GM18867 (cell line): ENCODE data around the gene DNPH1.
A peak's percentile ranks its signal among the peaks of the same experiment; 100 is the strongest.

Experiments used
- ATAC-seq: cut with Tn5 transposase; IDR thresholded peaks from one replicate; pipeline ENCODE4 v1.9.1; 2021; ENCODE audit warnings: mild to moderate bottlenecking, moderate library complexity; ENCODE audit not compliant: unreplicated experiment

DNPH1 gene

DNA sequence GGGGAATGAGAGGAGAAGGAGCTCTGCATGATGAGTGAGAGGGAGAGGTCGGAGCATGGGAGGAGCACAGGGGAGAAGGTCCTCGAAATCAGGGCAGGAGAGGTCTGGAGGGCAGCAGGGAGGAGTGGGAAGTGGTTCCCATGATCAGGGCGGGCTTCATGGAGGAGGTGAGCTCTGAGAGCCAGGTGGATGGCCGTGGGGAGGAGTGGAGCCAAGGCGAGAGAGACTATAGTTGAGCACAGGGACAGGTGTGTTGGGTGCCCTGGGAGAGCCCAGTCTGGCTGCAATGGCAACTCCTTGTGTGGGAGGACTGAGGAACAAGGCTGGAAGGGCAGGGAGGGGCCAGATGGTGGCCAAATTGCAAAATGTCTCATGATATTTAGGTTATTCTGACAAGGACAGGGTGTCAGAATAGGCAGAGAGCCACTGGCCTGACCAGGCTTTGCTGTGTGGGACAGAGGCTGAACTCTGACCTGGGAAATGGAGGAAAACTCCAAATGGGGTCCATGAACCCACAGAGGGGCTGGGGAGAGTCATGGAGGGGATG, 35.4 kb upstream of the DNPH1 start:
- no peak for ATAC-seq

DNA sequence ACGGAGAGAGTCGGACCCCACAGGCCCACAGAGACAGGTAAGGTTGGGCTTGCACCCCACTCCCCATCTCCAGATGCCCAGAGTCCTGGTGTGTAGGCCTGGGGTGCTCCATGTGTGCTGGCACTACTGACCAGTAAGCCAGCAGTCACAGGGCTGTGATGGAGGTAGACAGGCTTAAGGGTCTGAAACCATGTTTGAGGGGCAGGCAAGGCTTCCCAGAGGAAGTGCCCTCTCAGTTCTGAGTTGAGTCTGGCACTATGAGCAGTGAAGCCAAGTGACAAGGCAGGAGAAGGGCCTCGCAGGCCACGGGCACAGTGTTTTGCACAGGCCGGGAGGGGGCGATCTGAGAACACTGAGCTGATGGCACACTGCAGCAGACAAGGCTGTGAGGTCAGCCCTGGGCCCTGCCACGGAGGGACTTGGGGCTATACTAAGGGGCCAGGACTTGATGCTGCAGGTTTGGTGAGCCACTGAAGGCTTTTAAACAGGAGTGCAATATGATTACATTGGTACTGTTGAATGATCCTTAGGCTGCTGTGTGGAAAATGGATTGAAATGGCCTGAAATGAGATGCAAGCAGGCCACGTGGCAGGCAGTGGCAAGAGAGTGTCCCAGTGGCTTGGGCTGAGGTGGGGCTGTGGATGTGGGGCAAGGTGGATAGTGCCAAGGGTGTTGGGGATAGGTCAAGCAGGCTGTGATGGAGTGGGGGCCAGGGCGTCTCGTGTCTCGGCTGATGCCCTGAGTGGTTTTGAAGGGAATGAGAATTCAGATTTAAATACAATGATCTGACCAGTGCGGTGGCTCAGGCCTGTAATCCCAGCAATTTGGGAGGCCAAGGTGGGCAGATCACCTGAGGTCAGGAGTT, 34.3 kb upstream of the DNPH1 start:
- peak; percentile 71 for ATAC-seq

DNA sequence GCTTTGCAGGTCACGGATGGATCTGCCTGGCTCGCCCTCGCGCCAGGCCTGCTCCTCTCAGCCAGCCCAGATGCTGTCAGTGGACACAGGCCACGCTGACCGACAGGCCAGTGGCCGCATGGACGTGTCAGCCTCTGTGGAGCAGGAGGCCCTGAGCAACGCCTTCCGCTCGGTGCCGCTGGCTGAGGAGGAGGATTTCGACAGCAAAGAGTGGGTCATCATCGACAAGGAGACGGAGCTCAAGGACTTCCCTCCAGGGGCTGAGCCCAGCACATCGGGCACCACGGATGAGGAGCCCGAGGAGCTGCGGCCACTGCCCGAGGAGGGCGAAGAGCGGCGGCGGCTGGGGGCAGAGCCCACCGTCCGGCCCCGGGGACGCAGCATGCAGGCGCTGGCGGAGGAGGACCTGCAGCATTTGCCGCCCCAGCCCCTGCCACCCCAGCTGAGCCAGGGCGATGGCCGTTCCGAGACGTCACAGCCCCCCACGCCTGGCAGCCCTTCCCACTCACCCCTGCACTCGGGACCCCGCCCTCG, 33.6 kb upstream of the DNPH1 start:
- ATAC-seq, result no peak

DNA sequence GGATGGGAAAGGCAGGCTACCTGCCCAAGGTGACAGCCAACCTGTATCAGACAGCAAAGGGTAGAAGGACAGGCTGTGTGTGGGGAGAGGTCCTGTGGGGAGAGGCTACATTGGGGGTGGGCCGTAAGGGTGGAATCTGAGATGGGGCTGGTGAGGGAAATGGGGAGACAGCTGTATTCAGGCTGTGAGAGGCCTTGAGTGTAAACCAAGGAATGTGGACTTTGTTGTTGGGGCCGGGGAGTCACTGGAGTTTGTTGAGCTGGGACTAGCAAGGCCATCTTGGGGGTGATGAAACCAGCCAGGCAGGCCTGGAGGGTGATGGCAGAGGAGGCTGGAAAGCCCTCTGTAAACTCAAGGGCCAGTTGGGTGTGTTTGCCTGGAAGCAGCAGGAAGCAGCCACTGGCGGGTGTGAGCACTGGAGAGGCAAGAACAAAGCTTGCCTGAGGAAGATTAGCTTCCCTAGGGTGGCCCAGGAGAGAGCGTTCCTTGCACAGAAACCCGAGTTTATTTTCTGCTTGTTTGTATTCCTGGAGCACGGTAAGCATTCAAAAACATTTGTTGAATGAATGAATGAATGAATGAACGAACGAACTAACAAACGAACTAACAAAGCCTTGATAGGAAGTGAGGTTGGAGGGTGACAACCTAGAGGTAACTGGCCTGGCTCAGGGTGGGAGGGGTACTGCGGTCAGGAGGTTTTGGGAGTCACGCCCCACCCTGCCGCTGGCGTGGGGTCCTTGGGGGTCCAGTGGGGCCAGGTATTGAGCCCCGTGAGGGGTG, 32.9 kb upstream of the DNPH1 start:
- no peak for ATAC-seq

DNA sequence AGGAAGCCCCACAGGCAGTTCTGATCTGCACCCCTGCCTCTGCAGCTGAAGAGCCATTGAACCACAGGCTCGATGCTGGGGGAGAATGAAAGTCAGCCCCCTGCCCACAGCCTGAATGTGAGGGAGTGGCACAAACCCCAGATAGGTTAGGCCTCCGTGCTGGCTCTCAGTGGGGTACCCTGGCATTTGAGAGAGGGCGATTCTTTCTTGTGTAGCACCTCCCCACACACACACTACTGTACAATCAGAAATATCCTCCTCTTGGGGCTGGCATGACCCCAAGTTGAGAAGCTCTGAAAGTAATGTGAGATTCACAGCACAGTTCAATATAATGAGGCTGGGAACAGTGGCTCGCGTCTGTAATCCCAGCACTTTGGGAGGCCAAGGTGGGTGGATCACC, 31.9 kb upstream of the DNPH1 start:
- ATAC-seq, result no peak

DNA sequence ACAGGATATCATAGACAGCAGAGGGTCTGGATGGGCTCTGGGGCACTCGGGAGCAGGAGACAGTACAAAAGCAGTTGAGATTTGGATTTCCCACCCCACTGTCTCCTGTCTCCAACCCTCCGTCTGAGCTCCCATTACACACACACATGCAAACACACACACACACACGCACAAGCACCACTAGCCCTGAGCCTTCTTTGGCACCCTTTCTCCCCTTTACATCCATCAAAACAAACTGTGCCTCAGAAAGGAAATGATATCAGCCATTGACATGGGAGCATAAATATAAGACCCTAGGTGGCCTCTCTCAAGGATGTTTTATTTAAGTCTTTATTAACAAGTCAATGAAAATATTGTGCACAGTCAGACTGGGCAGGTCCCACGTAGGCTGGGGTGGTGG, 31.5 kb upstream of the DNPH1 start:
- no peak for ATAC-seq

DNA sequence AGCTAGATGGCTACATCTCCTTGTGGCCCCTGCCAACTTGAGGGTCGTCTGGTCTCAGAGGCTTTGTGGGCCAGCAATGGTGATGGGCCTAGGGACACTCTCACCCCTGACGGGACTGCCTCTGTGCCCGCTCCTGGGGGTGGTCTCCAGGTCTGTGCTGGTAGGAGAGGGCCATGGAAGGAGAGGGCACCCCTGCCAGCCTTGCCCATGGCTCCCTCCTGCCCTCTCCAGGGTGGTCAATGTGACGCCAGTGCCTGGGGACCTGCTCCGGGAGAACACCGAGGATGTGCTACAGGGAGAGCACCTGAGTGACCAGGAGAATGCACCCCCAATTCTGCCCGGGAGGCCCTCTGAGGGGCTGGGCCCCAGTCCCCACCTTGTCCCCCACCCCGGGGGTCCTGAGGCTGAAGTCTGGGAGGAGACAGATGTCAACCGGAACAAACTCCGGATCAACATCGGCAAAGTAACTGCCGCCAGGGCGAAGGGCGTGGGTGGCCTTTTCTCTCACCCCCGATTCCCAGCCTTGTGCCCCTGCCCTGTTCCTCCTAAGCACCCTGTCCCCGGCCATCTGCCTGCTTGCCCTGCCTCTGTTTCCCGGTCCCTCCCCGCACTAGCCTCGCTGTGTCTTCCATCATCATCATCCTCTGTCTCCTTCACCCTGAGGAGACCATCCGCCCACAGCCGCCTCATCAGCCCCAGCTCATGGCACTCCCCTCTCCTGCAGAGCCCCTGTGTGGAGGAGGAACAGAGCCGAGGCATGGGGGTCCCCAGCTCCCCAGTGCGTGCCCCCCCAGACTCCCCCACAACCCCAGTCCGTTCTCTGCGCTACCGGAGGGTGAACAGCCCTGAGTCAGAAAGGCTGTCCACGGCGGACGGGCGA, 29.8 kb upstream of the DNPH1 start:
- no peak for ATAC-seq

DNA sequence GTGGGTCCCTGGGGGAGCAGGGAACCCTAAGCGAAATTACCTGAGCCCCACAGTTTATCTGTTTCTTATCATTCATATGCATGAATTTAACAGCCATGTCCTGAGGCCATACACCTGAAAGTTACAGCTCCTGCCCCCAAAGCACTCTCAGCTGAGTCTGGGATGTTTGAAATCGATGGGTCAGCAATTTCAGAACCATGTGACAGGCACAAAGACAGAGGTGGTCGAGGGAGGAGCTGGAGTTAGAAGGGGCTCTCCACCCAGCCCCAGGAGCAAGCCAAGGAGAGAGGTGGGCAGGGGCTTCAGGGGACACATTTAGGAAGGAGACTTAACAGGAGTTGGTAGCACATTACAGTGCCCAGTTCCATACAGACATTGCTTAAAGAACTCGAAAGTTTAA, 28.9 kb upstream of the DNPH1 start:
- no peak for ATAC-seq

DNA sequence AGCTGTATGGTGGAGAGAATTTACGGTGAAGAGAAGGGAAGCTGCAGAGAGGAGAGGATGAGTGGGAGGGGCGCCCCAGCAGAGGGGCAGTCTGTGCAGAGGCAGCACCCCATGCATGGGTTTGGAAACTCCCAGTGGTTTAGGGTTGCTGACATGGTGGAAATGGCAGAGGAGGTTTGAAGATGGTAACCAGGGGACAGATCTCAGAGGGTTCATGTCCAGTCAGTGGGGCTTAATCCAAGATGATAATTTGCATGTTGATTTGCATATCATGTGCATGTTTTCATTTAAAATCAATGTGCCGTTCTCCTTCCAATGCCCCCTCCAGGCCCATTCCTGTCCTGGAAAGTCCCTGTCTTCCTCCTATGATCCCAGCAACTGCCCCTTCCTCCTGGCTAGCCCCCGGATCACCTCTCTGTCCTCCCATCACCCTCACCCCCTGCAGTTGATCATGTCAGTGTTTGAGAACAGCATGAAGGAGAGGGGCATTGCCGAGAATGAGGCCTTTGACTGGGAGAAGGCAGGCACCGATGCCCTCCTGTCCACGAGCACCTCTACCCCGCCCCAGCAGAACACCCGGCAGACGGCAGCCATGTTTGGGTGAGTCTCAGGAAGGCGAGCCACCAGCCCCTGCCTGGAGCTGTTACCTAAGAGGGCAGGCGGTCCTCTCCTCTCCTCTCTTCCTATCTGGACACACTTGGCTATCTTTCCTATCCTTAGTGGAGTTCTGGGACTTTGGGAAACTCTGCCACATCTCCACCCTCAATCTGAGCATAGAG, 28.3 kb upstream of the DNPH1 start:
- no peak for ATAC-seq

DNA sequence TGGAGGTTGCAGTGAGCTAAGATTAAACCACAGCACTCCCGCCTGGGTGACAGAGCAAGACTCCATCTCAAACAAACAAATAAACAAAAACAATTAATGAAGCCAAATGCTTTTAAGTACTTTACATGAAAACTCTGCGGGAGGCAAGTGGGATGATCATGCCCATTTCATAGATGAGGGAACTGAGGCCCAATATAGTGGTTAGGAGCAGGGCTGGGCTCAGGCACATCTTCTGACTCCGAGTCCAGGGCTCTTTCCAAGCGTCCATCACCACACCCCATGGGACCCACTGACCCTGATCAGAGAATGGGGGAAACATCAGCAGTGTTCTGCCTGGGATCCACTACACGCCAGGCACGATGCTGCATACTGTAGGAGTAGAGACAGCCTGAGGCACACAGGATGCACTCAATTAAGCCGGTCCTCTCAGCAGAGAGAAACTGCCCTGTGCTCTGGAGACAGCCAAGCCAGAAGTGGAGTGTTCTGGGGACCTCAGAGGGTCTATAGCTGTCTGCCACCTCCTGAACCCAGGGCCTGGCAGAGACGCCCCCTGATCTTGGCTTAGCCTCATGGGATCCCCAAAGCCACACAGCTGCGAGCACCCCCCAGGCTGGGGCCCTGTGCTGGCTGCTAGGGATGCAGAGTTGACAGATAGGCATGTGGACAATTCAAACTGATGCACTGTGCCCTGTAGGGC, 27.5 kb upstream of the DNPH1 start:
- no peak for ATAC-seq

DNA sequence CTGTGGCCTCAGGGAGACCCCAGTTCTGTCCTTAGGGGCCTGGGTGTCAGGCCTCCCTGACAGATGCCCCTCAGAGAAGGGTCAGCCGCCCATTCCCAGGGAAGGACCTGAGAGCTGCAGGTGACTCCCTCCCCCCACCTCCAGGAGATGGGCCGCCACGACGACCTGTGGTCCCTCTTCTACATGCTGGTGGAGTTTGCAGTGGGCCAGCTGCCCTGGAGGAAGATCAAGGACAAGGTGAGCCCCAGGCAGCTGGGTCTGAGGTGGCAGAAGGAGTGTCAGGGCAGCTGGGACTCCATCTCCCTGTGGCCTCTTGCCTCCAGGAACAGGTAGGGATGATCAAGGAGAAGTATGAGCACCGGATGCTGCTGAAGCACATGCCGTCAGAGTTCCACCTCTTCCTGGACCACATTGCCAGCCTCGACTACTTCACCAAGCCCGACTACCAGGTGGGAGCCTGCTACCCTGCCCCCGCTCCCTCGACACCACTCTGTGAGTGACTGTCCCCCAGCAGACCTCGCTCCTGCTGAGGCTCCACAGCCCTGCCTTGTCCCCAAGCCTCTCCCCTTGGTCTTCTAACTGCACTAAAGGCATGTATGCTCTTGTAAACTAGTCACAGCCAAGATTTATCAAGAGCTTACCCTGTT, 26.2 kb upstream of the DNPH1 start:
- ATAC-seq, result no peak

DNA sequence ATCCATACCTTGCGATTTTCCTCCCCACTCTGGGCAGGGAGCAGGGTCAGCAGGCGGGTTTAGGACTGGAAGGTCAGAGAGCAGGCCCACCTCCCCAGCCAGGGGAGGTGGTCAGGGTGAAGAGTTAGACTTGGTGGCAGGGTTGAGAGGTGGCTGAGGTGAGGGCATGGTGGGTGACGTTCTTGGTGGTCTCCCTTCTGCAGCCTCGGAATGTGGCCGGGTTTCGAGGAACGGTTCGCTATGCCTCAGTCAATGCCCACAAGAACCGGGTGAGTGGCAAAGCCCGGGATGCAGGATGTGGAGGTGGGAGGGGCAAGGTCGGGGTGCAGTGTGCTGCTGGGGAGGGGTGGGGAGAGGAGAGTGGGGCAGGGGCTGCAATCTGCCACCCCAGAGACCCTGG, 25.6 kb upstream of the DNPH1 start:
- no peak for ATAC-seq

DNA sequence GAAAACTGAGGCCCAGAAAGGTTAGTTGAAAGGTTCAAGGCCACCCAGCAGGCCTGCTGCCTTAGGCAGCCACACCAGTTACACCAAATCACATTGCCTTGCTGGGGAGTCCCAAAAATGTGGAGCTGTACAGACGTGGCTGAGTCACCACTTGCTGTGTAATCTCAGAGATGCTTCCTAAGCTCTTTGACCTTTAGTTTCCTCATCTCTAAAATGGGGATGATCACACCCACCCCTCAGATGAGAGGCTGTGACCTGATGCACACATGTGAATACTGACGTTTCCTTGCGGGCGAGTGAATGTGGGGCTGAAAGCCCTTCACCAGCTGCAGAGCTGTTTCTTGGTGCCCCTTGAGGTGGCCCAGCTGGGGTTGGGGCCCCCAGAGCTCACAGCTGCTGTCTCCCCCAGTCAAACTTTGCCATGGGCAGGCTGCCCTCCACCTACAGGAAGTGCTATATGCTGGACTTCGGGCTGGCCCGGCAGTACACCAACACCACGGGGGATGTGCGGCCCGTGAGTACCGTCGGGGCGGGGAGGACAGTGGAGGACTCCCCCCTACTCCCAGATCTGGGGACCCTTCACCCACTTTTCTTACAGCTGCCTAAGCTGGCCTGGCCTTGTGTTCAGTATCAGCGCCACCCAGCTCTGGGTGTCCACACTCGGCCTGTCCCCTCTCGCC, 25.0 kb upstream of the DNPH1 start:
- no peak for ATAC-seq

DNA sequence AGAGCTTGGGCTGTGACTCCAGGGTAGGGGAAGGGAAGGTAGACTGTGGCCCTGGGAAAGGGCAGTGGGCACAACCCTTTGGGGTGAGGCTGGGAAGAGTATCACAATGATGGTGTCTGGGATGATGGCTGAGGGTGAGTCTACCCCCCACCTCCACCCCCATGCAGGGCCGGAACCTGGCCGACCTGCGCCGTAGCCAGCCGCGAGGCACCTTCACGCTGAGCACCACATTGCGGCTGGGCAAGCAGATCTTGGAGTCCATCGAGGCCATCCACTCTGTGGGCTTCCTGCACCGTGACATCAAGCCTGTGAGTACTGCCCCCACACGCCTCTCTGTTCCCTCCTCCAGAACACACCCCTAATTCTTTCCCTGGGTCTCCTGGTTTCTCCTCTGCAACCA, 24.1 kb upstream of the DNPH1 start:
- no peak for ATAC-seq

DNA sequence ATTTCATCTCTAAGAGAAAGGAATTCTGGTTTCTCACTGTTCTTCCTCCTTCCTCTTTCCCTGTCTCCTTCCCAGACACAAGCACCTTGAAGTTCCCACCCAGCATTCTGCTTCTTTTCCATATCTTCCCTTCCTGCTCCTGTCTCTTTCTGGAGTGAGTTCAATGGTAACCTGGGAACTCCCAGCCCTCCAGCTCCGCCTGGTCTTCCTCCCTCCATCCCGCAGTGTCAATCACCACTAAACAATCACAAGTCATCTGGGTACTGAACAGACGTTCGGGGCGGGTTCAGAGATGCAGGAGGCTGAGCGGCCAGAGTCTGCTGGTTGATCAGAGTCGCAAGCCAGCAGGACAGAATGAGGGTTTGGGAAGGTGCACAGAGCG, 21.7 kb upstream of the DNPH1 start:
- ATAC-seq, result no peak

DNA sequence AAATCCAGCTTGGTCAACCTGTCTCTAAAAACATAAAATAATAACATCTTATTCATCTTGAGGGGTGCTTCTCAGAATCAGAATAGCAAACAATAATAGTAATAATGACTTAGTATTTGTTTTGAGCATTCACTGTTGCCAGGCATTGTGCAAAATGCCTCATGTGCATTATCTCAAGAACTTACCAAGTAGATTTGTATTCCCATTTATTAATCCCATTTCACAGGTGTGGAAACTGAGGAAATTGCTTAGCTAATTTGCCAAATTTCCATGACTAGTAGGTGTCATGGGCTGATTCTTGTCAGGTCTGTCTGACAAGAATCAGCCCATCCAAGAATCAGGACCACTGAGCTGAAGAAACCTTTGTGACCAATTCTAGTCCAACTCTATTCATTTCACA, 19.5 kb upstream of the DNPH1 start:
- no peak for ATAC-seq

DNA sequence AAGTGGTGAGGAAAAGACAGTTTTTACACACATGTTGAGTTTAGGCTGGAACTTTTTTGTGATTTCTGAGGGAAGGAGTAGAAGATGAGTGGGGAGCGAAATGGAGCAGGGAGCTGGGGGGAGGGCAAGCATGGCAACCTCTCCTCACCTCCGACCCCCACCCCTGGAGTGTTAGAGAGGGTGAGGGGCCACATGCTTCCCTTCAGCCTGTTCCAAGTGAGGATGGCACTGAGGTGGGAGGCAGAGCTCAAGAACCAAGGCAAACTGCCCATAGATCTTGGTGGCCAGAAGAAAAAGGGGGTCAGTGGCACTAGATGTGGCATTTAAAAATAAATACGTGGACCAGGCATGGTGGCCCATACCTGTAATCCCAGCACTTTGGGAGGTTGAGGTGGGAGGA, 18.8 kb upstream of the DNPH1 start:
- no peak for ATAC-seq
